GM19395 (cell line): ENCODE data around the gene CLK2.
"Not testable (repeated sequence)": the region's sequence is repeated elsewhere in the genome, so short reads cannot be mapped to it uniquely, and the experiment has no call there.

Source experiments
- ATAC-seq: cut with Tn5 transposase; IDR thresholded peaks from one replicate; pipeline ENCODE4 v1.9.1; 2021; ENCODE audit warnings: mild to moderate bottlenecking, moderate library complexity; ENCODE audit not compliant: unreplicated experiment

CLK2 gene

DNA sequence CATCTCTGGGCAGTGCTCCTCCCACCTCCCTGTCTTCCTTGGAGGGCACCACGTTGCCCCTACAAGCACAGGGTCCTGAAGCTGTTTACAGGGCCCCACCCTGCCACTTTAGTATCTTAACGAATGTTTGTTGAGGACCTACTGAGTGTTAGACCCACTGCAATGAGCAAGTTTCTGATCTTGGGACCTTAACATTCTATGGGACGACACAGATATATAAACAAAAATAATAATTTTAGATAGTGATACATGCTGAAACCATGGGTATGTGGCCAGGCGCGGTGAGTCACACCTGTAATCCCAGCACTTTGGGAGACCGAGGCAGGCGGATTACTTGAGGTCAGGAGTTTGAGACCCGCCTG, 28.2 kb downstream of the CLK2 start:
- no peak for ATAC-seq

DNA sequence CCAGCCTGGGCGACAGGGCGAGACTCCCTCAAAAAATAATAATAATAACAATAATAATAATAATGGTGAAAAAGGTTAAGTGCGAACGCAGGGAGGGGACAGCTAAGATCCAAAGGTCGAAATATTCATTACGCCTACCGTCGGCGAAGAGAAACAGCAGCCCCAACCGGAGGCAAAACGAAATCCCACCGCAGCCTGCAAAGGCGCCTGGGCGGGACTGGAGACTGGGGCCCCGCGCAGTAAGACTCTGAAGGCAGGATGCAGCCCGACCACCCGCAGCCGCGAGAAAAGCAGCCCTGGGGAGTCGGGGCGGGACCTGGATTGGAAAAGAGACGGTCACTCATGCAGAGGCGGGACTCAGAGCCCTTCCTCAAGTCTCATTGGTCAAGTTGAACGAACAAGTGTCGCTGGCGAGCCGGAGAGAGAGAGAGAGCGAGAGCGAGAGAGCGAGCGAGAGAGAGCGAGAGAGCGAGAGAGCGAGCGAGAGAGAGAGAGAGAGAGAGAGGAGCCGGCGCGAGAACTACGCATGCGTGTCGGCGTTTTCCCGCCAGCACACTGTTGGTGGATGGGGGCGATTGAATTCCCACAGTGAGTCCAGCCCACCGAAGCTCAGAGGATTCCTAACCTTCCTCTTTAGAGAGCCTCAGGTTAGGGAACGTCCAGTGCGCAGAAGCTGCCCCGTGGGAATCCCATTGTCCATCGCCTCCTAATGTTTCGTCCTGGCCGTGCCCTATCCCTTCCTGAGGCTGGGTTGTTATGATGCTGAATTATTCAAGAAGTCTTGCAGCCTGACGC, 28.7 kb downstream of the CLK2 start:
- peak; percentile 83 for ATAC-seq

DNA sequence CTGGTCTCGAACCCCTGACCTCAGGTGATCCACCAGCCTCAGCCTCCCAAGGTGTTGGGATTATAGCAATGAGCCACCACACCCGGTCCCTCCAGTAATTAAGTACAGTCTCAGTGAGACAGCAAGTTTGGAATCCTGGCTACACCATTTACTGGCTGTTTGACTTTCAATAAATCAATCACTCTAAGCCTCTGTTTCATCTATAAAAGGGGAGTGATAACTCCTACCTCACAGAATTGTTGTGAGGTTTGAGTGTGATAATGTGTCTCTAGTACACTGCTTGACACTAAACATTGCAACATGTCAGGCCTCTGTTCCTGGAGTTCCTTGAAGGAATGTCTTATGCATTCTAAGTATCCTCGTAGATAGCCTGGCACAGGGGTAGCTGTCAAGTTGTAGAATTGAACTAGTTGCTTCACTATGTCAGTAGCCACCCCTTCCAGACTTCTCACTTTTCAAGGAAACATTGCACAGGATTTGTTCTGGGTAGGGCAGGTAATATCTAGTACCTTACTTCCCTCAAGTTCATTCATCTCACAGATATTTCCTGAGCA, 30.4 kb downstream of the CLK2 start:
- ATAC-seq: no peak

DNA sequence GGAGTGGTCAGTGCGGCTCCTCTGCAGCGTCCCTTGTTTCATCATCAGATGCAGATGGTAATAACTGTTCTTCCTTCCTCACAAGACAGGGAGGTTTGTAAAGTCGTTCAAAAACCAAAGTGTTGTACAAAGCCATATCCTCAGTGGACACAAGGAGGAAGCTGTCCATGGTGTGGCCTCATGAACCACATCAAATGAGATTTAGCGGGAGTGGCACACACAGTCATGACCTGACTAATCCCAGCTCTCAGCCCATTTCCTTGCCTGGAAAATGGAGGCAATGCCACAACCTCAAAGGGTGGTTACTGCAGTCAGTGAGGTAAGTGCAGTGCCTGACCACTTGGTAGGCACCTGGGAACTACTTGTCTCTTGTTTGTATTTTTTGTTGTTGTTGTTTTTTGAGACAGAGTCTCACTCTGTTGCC, 31.5 kb downstream of the CLK2 start:
- ATAC-seq: no peak

DNA sequence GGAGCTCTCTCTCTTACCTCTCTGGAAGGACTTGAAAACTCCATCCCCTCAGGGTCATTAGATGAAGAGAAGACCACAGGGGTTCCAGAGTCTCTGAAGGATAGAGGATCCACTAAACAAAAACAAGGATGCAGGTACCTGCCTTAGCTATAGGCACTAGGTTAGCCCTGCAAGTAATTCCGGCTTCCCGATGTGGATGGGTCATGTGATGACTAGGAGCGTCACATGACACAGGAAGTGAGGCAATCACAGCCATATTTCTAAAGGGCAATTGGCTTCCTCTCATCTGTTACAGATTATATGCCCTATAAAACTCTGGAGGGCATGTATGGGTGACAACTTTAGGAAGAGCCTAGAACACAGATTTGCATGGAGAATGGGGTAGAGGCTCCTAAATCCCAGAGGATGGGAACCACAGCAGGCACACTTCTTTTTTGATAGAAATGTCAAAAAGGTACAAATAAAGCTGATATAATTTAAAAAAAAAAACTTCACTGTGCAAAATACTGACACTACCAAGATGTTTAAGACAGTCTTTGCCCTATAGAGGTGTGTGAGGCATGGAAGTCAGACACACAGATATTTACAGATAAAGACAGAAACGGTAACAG, 32.1 kb downstream of the CLK2 start:
- no peak for ATAC-seq

DNA sequence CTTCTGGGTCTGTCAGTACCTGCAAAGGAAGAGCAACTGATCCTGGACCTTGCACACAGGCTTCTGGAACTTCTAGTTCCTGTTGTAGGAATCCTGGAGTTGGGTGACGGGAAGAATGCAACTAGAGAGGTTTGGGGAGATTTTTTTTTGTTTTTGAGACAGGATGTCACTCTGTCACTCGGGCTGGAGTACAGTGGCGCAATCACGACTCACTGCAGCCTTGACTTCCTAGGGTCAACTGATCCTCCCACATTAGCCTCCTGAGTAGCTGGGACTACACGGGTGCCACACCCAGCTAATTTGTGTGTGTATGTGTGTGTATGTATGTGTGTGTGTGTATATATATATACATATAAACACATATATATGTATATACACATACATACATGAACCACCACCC, 36.9 kb downstream of the CLK2 start:
- no peak for ATAC-seq

DNA sequence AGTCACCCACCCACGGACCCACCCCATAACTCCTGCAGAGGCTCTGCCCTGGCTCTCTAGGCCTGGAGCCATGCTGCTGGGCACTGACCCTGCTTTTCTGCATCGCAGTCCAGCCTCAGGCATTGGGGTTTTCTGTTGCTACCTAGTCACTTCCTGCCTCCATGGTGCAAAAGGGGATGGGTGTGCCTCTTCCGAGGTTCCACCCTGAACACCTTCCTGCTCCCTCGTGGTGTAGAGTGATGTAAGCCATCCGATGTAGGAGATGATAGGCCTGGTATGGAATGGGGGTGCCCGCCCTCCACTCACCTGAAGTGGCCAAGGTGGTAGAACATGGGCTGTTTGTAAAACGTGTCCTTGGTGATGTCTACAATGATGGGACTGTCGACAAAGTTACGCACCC, 37.9 kb downstream of the CLK2 start:
- ATAC-seq: not testable (repeated sequence)

DNA sequence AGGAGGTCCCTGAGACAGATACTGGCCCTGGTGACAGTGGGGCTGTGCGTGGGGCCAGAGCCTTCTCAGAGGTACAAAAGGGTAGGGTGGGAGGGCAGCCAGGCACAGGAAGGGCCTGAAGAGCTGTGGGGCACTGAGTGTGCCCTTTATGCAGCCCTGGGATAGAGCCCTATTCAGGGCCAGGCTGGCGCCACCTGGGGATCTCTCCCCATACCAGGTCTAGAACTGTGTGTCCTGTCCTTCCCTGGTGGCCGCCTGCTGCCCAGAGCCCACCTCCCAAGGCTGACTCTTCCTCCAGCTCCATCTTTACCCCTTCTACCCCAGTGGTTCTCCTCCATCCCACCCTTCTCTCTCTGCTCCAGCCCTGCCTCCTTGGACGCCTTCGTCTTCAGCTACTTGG, 39.8 kb downstream of the CLK2 start:
- not testable (repeated sequence) for ATAC-seq

DNA sequence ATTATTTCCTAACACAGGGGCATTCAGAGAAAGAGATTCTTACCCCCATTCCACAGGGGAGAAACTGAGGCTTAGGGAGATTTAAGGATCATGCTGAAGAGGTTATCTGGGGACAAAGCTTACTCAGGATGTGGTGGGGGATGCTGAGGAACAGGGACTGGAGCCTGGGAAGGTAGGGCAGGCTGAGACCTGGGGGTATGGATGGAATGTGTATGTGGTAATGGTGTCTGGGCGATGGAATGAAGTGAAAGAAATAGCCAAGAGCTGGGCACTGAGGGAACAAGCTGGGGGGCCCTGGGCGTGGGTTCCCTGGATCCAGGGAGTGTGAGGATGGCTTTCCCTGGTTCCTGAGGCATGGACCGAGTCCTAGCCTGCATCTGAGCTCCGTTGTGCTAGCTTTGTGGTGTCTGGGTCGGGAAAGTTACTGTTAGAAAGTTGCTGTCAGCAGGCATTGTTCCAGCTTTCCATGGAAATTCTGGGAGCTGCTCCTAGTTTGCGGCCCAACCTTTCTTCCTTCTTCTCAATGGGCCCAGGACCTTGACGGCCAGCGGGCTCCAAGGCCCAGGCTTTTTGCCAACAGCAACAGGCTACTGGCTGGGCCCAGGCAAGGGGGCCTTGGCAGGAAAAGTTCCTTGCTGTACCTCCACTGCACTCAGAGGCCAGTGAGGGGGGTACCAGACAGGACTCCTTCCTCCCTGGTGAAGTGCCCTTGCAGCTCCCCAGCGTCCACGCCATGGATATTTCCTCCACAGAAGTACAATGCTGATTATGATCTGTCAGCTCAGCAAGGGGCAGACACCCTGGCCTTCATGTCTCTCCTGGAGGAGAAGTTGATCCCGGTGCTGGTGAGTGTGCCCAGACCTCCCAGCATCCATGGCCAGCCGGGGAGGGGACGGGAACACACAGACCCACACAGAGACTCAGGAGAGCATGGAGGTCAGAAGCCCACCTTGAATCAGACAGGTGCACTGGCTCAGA, 41.0 kb downstream of the CLK2 start:
- not testable (repeated sequence) for ATAC-seq

DNA sequence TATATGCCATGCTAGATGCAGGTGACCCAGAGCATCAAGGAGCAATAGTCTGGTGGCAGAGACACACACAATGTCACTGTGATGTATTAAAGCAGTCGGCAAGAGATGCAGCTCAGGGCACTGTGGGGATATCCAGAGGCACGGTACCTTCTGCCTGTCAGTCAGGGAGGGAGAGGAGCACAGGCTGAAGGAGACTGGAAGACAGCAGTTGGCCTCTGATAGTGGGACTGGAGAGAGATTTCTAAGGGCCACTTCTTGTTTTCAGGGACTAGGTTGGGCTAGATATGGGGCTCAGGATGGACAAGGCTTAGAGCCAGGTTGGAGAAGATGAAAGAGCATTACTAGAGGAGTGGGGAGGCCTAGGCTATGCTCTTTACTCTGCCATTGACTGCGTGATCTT, 42.0 kb downstream of the CLK2 start:
- not testable (repeated sequence) for ATAC-seq

DNA sequence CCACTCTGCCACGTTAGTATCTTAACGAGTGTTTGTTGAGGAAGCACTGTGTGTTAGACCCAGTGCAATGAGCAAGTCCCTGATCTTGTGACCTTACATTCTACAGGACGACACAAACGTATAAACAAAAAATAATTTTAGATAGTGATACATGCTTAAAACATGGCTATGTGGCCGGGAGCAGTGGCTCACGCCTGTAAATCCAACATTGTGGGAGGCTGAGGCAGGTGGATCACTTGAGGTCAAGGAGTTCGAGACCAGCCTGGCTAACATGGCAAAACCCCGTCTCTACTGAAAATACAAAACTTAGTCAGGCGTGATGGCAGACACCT, 45.2 kb downstream of the CLK2 start:
- no peak for ATAC-seq

DNA sequence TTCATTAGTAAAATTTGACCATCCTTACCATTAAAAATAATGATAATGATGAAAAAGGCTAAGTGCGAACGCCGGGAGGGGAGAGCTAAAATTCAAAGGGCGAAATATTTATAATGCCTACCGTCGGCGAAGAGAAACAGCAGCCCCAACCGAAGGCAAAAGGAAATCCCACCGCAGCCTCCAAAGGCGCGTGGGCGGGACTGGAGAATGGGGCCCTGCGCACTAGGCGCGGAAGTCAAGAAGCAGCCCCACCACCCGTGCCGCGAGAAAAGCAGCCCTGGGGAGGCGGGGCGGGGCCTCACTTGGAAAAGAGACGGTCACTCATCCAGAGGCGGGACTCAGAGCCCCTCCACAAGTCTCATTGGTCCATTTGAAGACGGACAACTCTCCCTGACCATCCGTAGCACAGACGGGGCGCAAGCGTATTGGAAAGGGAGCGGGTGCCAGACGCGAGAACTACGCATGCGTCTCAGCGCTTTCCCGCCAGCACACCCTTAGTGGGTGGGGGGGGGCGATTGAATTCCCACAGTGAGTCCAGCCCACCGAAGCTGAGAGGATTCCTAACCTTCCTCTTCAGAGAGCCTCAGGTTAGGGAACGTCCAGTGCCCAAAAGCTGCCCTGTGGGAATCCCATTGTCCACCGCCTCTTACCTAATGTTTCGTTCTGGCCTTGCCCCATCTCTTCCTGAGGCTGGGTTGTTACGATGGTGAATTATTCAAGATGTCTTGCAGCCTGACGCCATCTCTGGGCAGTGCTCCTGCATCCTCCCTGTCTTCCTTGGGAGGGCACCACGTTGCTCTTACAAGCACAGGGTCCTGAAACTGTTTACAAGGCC, 45.8 kb downstream of the CLK2 start:
- ATAC-seq: peak; percentile 96

DNA sequence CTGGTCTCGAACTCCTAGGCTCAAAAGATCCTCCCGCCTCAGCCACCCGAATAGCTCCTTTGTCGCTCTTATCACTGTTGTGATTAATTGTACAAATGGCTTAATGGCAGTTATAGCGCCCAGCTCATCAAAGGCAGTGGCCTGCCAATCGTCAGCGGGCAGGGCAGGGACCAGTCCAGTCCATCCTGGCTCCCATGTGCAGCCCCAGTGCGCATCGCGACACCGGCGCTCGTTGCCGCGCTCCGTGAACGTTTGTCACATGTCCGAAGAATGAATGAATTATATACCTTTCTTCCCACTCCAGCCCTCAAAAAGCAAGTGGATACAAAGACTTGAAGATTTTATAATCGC, 46.4 kb downstream of the CLK2 start:
- ATAC-seq: peak; percentile 22

DNA sequence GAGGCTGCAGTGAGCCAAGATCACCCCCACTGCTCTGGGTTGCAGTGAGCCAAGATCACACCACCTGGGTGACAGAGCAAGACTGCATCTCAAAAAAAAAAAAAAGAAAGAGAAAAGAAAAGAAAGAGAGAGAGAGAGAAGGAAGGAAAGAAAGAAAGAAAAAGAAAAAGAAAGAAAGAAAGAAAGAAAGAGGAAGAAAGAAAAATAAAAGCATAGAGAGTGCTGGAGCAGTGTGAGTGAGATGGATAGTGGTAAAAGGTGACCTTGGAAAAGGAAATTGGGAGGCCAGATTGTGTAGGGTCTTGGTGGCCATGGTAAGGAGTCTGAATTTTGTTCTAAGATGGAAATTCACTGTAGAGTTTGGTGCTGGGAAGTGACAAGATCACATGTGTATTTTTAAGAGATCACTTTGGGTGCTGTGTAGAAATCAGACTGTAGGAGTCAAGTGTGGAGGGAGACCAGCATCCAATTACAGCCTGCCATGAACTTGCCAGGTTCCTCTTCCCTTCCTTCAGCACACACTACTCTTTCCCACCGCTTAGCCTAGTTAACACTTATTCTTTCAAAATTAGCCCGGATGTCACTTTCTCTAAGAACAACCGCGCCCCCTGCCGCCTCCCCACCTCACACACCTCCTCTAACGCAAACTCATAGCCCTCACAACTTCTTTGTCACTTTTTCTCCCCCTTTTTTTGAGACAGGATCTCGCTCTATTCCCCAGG, 47.0 kb downstream of the CLK2 start:
- ATAC-seq: peak; percentile 38

DNA sequence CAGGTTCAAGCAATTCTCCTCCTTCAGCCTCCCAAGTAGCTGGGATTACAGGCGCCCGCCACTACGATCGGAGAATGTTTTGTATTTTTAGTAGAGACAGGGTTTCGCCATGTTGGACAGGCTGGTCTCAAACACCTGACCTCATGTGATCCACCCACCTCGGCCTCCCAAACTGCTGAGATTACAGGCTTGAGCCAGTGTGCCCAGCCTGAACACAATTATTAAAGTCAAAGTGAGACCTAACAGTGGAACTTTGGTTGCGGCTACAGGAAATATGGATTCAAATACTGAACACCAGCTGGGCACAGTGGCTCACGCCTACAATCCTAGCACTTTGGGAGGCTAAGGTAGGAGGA, 47.9 kb downstream of the CLK2 start:
- not testable (repeated sequence) for ATAC-seq

DNA sequence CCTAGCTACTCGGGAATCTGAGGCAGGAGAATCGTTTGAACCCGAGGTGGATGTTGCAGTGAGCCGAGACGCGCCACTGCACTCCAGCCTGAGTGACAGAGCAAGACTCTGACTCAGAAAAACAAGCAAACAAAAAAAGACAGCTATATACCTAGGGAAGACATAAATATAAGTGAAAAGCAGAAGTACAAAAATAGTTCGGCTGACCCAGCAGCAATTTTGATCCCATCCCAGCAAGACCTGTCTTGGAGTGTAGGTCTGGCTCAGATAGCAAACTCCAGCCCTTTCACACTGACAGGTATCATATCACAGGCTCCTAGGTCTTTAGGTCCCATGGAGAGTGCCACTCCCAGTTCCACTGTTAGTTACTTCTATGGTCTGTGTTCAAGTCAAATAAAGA, 50.3 kb downstream of the CLK2 start:
- no peak for ATAC-seq

DNA sequence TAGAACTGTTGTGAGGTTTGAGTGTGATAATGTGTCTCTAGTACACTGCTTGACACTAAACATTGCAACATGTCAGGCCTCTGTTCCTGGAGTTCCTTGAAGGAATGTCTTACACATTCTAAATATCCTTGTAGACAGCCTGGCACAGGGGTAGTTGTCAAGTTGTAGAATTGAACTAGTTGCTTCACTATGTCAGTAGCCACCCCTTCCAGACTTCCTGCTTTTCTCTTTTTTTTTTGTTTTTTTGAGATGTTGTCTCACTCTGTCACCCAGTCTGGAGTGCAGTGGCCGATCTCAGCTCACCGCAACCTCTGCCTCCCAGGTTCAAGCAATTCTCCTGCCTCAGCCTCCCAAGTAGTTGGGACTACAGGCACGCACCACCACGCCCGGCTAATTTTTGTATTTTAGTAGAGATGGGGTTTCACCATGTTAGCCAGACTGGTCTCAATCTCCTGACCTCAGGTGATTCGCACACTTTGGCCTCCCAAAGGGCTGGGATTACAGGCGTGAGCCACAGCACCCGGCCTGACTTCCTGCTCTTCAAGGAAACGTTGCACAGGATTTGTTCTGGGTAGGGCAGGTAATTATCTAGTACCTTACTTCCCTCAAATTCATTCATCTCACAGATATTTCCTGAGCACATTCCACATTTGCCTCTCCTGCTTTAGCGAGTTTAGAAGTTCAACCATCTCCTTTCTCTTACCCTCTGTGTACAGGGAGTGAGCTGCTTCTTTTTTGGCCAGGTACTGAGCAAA, 52.9 kb downstream of the CLK2 start:
- ATAC-seq: not testable (repeated sequence)

DNA sequence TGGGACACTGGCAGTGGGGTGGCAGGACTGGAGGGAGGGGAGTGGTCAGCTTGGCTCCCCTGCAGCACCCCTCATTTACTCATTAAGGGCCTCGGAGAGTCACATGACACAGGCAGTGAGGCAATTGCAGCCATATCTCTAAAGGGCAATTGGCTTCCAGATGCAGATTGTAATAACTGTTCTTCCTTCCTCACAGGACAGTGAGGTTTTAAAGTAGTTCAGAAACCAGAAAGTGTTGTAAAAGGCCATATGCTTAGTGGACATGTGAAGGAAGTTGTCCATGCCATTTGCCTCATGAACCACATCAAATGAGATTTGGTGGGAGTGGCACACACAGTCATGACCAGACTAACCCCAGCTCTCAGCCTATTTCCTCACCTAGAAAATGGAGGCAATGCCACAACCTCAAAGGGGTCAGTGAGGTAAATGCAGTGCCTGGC, 53.7 kb downstream of the CLK2 start:
- no peak for ATAC-seq
